ACHN (cell line): ENCODE measurements around the gene YAE1.
A peak's percentile ranks its signal among the peaks of the same experiment; 100 is the strongest.

ENCODE experiments used
- DNase-seq: peaks from one replicate; pipeline ENCODE4 v3.0.0-alpha.2; 2015
- in situ Hi-C: cut with HindIII; loops from 2 replicates; pipeline ENCODE4 v1.10.0; 2017; ENCODE audit warnings: low sequenced_read_pairs, low pct_ligation_motif_present, low pct_unique_long_range_greater_than_20kb

Gene YAE1

GRCh38 chr7:39547336-39547735 lies 18.9 kb upstream of the YAE1 start:
- no peak for DNase-seq
- in situ Hi-C loops, result no loop called here

- no peak for DNase-seq
- in situ Hi-C loops, result no loop called here
These were observed 15.8 kb upstream of the YAE1 start for GRCh38 chr7:39550411-39550810.

GRCh38 chr7:39553436-39553835 lies 12.8 kb upstream of the YAE1 start:
- in situ Hi-C loops, result no loop called here
- DNase-seq, result no peak

- in situ Hi-C loops, result no loop called here
- no peak for DNase-seq
These were observed 11.5 kb upstream of the YAE1 start for GRCh38 chr7:39554583-39555165.

- no peak for DNase-seq
- in situ Hi-C loops, result no loop called here
These were observed 9.0 kb upstream of the YAE1 start for GRCh38 chr7:39557222-39557621.

- in situ Hi-C loops, result no loop called here
These were observed 8.3 kb upstream of the YAE1 start for GRCh38 chr7:39557911-39558310.

GRCh38 chr7:39560408-39560807 lies 5.8 kb upstream of the YAE1 start:
- DNase-seq, result no peak
- in situ Hi-C loops, result no loop called here

More at GRCh38 chr7:39557911-39558310, 8.3 kb upstream of the YAE1 start:
- no peak for DNase-seq

- in situ Hi-C loops, result no loop called here
- DNase-seq, result no peak
These were observed 5.2 kb upstream of the YAE1 start for GRCh38 chr7:39560997-39561396.

GRCh38 chr7:39565538-39565937 lies 666 bp upstream of the YAE1 start:
- no peak for DNase-seq
- in situ Hi-C loops, result no loop called here

GRCh38 chr7:39567294-39567693 lies 1.1 kb downstream of the YAE1 start:
- in situ Hi-C loops, result no loop called here
- DNase-seq, result no peak

GRCh38 chr7:39574673-39575349 lies 8.6 kb downstream of the YAE1 start:
- DNase-seq, result no peak
- in situ Hi-C loops, result no loop called here

GRCh38 chr7:39577229-39577874 lies 11.1 kb downstream of the YAE1 start:
- no peak for DNase-seq
- in situ Hi-C loops, result no loop called here

GRCh38 chr7:39580149-39580874 lies 14.1 kb downstream of the YAE1 start:
- in situ Hi-C loops, result no loop called here
- peak; percentile 95 for DNase-seq

- in situ Hi-C loops, result no loop called here
- no peak for DNase-seq
These were observed 16.3 kb downstream of the YAE1 start for GRCh38 chr7:39582536-39582935.

- no peak for DNase-seq
- in situ Hi-C loops, result no loop called here
These were observed 17.3 kb downstream of the YAE1 start for GRCh38 chr7:39583539-39583938.

- no peak for DNase-seq
- in situ Hi-C loops, result no loop called here
These were observed 21.2 kb downstream of the YAE1 start for GRCh38 chr7:39587393-39587792.

- in situ Hi-C loops, result no loop called here
- no peak for DNase-seq
These were observed 22.2 kb downstream of the YAE1 start for GRCh38 chr7:39588416-39588815.

GRCh38 chr7:39589323-39590111 lies 23.3 kb downstream of the YAE1 start:
- DNase-seq, result peak; percentile 42
- in situ Hi-C loops, result no loop called here

- in situ Hi-C loops, result no loop called here
- peak; percentile 52 for DNase-seq
These were observed 26.4 kb downstream of the YAE1 start for GRCh38 chr7:39592586-39592985.
